ENCODE measurements around the gene UBA7.
"Not testable (repeated sequence)": the region's sequence is repeated elsewhere in the genome, so short reads cannot be mapped to it uniquely, and the experiment has no call there.

UBA7 gene

DNA sequence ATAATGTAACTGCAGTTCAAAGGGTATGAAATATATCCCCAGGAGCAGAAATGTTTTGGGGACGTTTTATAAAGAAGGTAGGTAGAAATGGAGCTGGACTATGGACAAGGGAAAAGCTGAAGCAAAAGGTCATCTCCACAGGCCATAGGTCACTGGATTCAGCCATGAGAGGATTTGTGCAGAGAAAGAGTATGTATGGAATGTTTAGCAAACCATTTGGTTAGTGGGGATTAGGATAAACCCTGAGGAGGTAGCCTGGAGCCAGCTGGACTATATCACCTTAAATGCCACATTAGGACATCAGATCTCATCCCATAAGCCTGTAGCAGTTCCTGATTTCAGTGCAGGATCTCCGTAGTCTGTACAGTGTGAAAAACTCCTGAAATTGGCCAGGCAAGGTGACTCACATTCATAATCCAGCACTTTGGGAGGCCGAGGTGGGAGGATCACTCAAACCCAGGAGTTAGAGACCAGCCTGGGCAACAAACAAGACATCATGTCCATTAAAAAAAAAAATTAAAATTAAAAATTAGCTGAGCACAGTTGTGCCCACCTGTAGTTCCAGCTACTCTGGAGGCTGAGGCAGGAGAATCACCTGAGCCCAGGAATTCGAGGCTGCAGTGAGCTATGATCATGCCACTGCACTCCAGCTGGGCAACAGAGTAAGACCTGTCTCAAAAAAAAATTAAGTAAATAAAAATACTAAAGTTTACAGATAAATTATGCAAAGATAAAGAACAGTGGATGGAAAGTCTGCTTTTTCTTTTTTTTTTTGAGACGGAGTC, 32.1 kb downstream of the UBA7 start:
- Histone ChIP-seq H3K4me3 (no peak overlapping the region), H3K27ac (no peak overlapping the region)
- peak; percentile 19 for DNase-seq (ENCODE audit: low spot score)
- TF ChIP-seq CTCF (IDR thresholded peaks at IDR 0.05), result no peak

DNA sequence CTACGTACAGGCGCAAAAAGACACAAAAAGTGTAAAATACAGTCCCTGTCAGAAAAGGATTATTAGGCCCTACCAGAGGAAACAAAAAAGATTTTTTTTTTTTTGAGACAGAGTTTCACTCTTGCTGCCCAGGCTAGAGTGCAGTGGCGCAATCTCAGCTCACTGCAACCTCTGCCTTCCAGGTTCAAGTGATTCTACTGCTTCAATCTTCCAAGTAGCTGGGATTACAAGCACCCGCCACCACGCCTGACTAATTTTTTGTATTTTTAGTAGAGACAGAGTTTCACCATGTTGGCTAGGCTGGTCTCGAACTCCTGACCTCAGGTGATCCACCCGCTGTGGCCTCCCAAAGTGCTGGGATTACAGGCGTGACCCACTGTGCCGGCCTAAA, 32.8 kb downstream of the UBA7 start:
- H3K4me3 ChIP-seq; H3K27ac ChIP-seq; DNase-seq (ENCODE audit: low spot score): not testable (repeated sequence)

DNA sequence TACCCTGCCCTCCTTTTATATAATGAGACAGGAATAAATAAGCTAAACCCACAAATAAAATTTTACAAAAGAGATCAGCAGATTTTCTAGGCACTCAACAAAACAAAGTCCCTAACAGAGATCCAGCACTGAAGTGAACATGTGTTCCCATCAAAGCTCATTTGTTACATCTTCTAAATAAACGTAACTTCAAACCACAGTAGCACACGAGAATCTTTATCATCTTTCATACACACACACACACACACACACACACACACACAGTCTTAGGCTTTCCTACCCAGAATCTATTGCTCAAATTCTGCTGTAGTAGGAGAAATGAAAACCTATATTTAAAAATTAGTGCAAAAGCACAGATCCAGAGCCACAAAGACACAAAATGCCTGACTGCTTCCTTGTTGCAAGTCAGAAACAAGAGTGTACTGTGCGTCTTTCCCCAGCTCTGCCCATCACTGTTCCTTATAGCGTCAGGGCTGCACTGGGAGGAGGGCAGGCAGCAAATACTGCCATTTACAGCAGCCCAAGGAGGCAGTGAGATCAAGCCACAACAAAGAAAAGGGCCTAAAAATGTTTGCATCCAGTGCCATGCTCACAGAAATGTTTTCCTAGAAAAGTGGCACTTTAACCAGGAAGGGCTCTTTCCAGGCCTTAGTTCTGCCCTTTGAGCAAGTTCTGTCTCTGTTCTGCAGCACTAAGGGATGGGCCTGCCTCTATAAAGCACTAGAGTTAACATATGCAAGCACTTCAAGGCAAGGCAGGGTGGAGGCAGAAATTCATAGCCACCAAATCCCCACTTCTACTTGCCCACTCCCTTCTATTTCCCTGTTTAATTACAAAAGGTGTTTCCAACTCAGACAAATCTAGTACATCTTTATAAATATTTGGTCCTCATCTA, 33.4 kb downstream of the UBA7 start:
- no peak overlapping the region for H3K27ac ChIP-seq
- no peak overlapping the region for H3K4me3 ChIP-seq
- DNase-seq (ENCODE audit: low spot score), result no peak
- no peak for TF ChIP-seq CTCF (IDR thresholded peaks at IDR 0.05)

GRCh38 chr3:49779358-49780079, 34.2 kb downstream of the UBA7 start:
- DNase-seq (ENCODE audit: low spot score), result no peak
- TF ChIP-seq CTCF (IDR thresholded peaks at IDR 0.05), result no peak
- H3K4me3 ChIP-seq, result no peak overlapping the region
- no peak overlapping the region for H3K27ac ChIP-seq

DNA sequence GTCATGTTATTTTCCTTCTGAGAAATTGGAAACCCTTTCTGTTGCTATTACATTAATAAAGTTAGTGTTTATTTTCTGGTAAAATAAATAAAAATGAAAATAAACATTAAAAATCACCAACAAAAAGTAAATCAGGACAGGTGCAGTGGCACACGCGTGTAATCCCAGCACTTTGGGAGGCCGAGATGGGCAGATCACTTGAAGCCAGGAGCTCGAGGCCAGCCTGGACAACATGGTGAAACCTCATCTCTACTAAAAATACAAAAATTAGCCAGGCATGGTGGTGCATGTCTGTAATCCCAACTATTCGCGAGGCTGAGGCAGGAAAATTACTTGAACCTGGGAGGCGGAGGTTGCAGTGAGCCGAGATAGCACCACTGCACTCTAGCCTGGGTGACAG, 37.7 kb downstream of the UBA7 start:
- H3K27ac ChIP-seq; H3K4me3 ChIP-seq; DNase-seq (ENCODE audit: low spot score): not testable (repeated sequence)

DNA sequence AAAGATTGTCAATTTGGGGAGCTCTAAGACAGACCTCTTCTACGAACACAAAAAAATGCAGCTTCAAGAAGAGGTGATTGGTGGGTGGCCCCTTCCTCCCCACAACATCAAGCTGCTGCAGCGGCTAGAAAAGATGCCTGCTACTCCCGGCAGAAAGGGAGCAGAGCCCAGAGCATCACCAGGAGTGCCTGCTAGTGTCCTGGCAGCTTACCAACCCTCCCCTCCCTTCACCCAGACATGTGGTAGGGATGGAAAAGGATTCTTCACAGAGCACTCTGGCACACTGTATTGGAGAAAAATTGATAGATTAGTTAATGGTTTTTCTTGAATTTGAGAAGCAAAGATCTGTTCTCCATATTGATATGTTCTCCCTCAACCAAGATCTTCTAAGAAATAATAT, 38.2 kb downstream of the UBA7 start:
- TF ChIP-seq CTCF (IDR thresholded peaks at IDR 0.05), result no peak
- Histone ChIP-seq H3K27ac (no peak overlapping the region), H3K4me3 (no peak overlapping the region)
- no peak for DNase-seq (ENCODE audit: low spot score)

DNA sequence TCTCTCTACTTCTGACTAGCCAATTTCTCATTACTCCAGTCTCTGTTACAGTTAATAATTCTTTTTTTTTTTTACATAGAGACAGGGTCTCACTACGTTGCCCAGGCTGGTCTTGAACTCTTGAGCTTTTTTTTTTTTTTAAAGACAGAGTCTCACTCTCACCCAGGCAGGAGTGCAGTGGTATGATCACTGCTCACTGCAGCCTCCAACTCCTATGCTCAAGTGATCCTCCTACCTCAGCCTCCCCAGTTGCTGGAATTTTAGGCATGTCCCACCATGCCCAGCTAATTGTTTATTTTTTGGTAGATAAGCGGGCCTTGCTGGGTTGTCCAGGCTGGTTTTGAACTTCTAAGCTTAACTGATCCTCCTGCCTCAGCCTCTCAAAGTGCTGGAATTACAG, 41.0 kb downstream of the UBA7 start:
- DNase-seq (ENCODE audit: low spot score), result no peak
- TF ChIP-seq CTCF (IDR thresholded peaks at IDR 0.05), result no peak
- no peak overlapping the region for H3K4me3 ChIP-seq
- no peak overlapping the region for H3K27ac ChIP-seq
